Measurements from ENCODE around the gene CYP21A2.
"Not testable (repeated sequence)": the region's sequence is repeated elsewhere in the genome, so short reads cannot be mapped to it uniquely, and the experiment has no call there.

The CYP21A2 gene

GRCh38 chr6:32037598-32038524 is at the start of gene CYP21A2:
Gene CYP21A2, plus strand, starts transcription at chr6:32038415. Its CDS starts 8 bp downstream, at chr6:32038423.
- not testable (repeated sequence) for DNase-seq (ENCODE audit: low spot score)

GRCh38 chr6:31989363-31989762 is 48.9 kb upstream of the CYP21A2 start:
- not testable (repeated sequence) for DNase-seq (ENCODE audit: low spot score)

- not testable (repeated sequence) for DNase-seq (ENCODE audit: low spot score)
Observed at GRCh38 chr6:31994421-31994820, 43.8 kb upstream of the CYP21A2 start.

- DNase-seq (ENCODE audit: low spot score) = not testable (repeated sequence)
Observed at GRCh38 chr6:31996385-31996784, 41.8 kb upstream of the CYP21A2 start.

- DNase-seq (ENCODE audit: low spot score) = not testable (repeated sequence)
Observed at GRCh38 chr6:32002546-32003268, 35.5 kb upstream of the CYP21A2 start.

GRCh38 chr6:32003301-32003700 is 34.9 kb upstream of the CYP21A2 start:
- not testable (repeated sequence) for DNase-seq (ENCODE audit: low spot score)

GRCh38 chr6:32004393-32004792 is 33.8 kb upstream of the CYP21A2 start:
- not testable (repeated sequence) for DNase-seq (ENCODE audit: low spot score)

GRCh38 chr6:32004864-32005537 is 33.2 kb upstream of the CYP21A2 start:
- not testable (repeated sequence) for DNase-seq (ENCODE audit: low spot score)

GRCh38 chr6:32005538-32005880 is 32.7 kb upstream of the CYP21A2 start:
- DNase-seq (ENCODE audit: low spot score) = not testable (repeated sequence)

- not testable (repeated sequence) for DNase-seq (ENCODE audit: low spot score)
Observed at GRCh38 chr6:32005991-32006529, 32.2 kb upstream of the CYP21A2 start.

GRCh38 chr6:32007086-32007485 is 31.1 kb upstream of the CYP21A2 start:
- not testable (repeated sequence) for DNase-seq (ENCODE audit: low spot score)

GRCh38 chr6:32008037-32008436 is 30.2 kb upstream of the CYP21A2 start:
- not testable (repeated sequence) for DNase-seq (ENCODE audit: low spot score)

- DNase-seq (ENCODE audit: low spot score) = not testable (repeated sequence)
Observed at GRCh38 chr6:32008616-32009015, 29.6 kb upstream of the CYP21A2 start.

GRCh38 chr6:32009537-32009936 is 28.7 kb upstream of the CYP21A2 start:
- DNase-seq (ENCODE audit: low spot score) = not testable (repeated sequence)

GRCh38 chr6:32010856-32011530 is 27.2 kb upstream of the CYP21A2 start:
- not testable (repeated sequence) for DNase-seq (ENCODE audit: low spot score)

- not testable (repeated sequence) for DNase-seq (ENCODE audit: low spot score)
Observed at GRCh38 chr6:32012941-32013617, 25.1 kb upstream of the CYP21A2 start.

- not testable (repeated sequence) for DNase-seq (ENCODE audit: low spot score)
Observed at GRCh38 chr6:32013738-32014137, 24.5 kb upstream of the CYP21A2 start.

- not testable (repeated sequence) for DNase-seq (ENCODE audit: low spot score)
Observed at GRCh38 chr6:32014547-32014946, 23.7 kb upstream of the CYP21A2 start, which contains the start of gene C4B. Gene C4B, plus strand, starts transcription at chr6:32014795. Its CDS starts 51 bp downstream, at chr6:32014846.

- not testable (repeated sequence) for DNase-seq (ENCODE audit: low spot score)
Observed at GRCh38 chr6:32022100-32022499, 16.1 kb upstream of the CYP21A2 start.

- not testable (repeated sequence) for DNase-seq (ENCODE audit: low spot score)
Observed at GRCh38 chr6:32028631-32029030, 9.6 kb upstream of the CYP21A2 start.

- not testable (repeated sequence) for DNase-seq (ENCODE audit: low spot score)
Observed at GRCh38 chr6:32029553-32029952, 8.7 kb upstream of the CYP21A2 start.
